Activated naive CD4-positive, alpha-beta T cell treated with anti-CD3 and anti-CD28 coated beads, Interleukin-2, amount 50 U/mL, for 24 hours (primary cell): ENCODE results near the gene FBXO21.
A peak's percentile ranks its signal among the peaks of the same experiment; 100 is the strongest.
"Not testable (repeated sequence)": the region's sequence is repeated elsewhere in the genome, so short reads cannot be mapped to it uniquely, and the experiment has no call there.

Experiments used
- H3K27ac Mint-ChIP-seq: one replicate; pipeline ENCODE4 v1.8.0; 2021; ENCODE audit warnings: mild to moderate bottlenecking, mixed read lengths
- H3K27me3 Mint-ChIP-seq: one replicate; pipeline ENCODE4 v1.8.0; 2021; ENCODE audit warnings: mixed read lengths
- H3K36me3 Mint-ChIP-seq: one replicate; pipeline ENCODE4 v1.8.0; 2021; ENCODE audit warnings: mixed read lengths
- H3K4me1 Mint-ChIP-seq: one replicate; pipeline ENCODE4 v1.8.0; 2021; ENCODE audit warnings: mixed read lengths
- H3K4me3 Mint-ChIP-seq: one replicate; pipeline ENCODE4 v1.8.0; 2021; ENCODE audit warnings: mild to moderate bottlenecking, mixed read lengths
- H3K9me3 Mint-ChIP-seq: one replicate; pipeline ENCODE4 v1.8.0; 2021; ENCODE audit warnings: mixed read lengths

Gene FBXO21

DNA sequence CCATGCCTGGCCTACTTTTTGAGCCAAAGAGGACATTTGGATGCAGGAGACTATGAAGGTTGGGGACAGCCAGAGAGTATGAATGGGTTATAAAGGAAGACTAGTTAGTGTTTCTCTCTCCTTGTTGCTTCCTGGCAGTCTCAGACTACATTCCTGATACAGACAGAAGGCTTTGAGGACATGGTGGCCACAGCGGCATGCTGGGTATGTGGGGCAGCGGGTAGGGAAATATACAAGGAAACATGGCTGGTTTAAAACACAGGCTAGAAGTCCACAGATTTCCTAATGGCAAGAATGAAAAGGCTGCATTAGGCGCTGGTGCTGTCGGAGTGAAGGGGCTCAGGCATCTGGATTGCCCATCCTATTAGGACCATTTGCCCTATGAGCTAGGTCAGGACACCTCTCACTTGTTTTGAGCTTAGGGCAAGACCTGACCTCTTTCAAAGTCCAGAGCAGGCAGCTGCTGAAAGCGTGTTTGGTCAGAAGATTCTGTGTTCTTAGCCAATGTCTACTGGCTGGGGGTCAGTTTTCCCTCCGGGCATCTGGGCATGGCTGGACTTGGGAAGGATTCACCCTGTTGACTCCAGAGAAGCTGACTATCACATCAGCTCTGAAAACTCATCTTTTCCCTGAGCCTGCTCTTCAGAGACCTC is 20.1 kb upstream of the FBXO21 start:
- H3K4me3 Mint-ChIP-seq, result no peak overlapping the region
- peaks cover 8% of the 10 kb centered on the region for H3K27me3 Mint-ChIP-seq
- H3K27ac Mint-ChIP-seq, result no peak overlapping the region
- H3K36me3 Mint-ChIP-seq, result no peaks in the 10 kb centered on the region
- H3K9me3 Mint-ChIP-seq, result no peaks in the 10 kb centered on the region
- no peaks in the 10 kb centered on the region for H3K4me1 Mint-ChIP-seq

DNA sequence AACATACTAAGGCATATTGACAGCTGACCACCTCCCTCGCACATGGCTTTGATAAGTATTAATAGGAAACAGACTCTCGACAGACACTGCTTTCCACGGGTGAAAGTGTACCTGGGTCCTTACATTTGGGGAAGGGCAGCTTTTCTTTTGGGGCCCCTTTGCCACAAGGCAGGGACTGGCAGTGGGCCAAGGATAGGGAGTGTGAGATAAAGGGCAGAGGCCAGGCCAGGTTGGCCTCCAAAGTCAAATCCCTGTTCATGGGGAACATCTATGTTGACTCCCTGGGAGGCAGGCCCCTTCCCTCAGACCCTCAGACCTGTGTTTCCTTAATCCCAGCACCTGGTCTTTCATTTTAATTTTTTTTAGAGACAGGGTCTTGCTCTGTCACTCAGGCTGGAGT is 19.4 kb upstream of the FBXO21 start:
- H3K27me3 Mint-ChIP-seq, result peaks cover 8% of the 10 kb centered on the region
- no peak overlapping the region for H3K27ac Mint-ChIP-seq
- H3K36me3 Mint-ChIP-seq, result no peaks in the 10 kb centered on the region
- no peaks in the 10 kb centered on the region for H3K4me1 Mint-ChIP-seq
- H3K9me3 Mint-ChIP-seq, result no peaks in the 10 kb centered on the region
- H3K4me3 Mint-ChIP-seq, result no peak overlapping the region

DNA sequence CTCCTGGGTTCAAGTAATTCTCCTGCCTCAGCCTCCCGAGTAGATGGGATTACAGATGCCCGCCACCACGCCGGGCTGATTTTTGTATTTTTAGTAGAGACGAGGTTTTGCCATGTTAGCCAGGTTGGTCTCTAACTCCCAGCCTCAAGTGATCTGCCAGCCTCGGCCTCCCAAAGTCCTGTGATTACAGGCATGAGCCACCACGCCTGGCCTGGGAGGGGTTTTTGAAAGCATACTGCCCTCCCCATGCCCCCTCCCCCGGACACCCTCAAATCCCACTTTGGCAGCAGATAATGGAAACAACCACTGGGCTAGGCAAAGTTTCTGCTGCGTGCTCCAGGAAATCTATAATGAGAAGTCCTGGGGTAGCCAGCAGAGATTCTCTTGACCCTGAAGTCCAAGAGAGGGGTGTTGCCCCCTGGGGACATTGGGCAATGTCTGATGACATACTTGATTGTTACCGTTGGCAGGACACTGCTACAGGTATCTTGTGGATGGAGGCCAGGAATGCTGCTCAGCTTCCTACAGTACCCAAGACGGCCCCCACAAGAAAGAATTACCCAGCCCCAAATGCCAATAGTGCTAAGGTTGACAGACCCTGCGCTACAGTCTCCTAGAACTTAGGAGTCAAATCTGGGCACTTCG is 18.7 kb upstream of the FBXO21 start:
- H3K4me3 Mint-ChIP-seq, result no peak overlapping the region
- H3K27ac Mint-ChIP-seq, result no peak overlapping the region

DNA sequence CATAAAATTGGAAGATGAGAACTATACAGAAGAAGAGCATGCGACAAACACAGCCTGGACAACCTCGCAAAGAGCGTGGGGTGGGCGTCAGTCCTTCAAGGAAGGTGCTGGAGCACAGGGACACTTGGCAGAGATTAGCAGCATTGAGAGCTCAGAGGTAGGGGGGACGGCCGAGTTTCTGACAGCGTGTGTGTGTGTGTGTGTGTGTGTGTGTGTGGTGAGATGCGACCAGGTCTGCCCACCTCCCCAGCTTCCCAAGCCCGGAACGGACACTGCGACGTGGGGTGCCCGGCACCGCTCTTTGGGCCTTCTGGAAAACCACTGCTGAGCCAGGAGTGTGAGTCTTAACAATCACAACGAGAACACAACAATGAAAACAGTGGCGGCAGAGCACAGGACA is 17.9 kb upstream of the FBXO21 start:
- no peak overlapping the region for H3K27ac Mint-ChIP-seq
- no peaks in the 10 kb centered on the region for H3K9me3 Mint-ChIP-seq
- peaks cover 8% of the 10 kb centered on the region for H3K27me3 Mint-ChIP-seq
- no peaks in the 10 kb centered on the region for H3K4me1 Mint-ChIP-seq
- no peak overlapping the region for H3K4me3 Mint-ChIP-seq
- no peaks in the 10 kb centered on the region for H3K36me3 Mint-ChIP-seq

More for the DNA sequence above, 18.7 kb upstream of the FBXO21 start:
- Mint-ChIP-seq H3K27me3 (peaks cover 8% of the 10 kb centered on the region), H3K9me3 (no peaks in the 10 kb centered on the region), H3K36me3 (no peaks in the 10 kb centered on the region), H3K4me1 (no peaks in the 10 kb centered on the region)

DNA sequence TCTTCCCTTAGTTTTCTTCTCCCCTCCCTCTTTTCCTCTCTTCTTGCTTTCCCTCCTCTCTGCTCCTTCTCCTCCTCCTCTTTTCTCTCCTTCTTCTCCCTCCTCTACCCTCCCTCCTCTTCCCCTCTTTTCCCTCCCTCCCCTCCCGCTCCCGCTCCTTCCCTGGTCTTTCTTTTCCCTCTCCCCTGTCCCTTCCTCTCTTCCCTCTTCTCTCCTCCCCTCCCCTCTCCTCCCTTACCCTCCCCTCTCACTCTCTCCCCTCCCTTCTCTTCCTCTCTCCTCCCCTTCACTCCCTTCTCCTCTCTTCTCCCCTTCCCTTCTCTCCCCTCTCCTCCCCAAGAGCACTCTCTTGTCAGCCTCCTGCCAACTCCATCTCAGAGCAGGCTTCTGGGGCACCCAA is 17.4 kb upstream of the FBXO21 start:
- Mint-ChIP-seq H3K36me3 (no peaks in the 10 kb centered on the region), H3K4me1 (no peaks in the 10 kb centered on the region), H3K4me3 (no peak overlapping the region), H3K27ac (no peak overlapping the region), H3K27me3 (peaks cover 8% of the 10 kb centered on the region), H3K9me3 (no peaks in the 10 kb centered on the region)

DNA sequence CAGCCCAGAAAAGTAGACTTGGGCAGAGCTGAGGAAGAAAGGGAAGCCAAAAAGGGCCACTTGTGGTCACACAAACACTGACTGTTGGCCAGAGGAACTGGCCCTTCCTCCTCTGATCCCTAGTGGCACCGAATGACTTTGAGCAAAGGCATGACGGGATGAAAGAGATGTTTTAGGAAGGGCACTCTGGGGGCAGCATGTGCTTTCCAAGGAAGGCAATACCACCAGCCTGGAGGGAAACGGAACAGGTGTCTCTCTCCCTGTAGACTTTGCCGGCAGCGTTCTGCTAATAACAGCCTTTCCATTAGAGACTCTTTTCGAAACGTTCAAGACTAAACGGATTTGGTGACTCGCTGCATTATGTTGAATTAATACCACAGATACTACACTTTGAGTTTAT is 12.3 kb upstream of the FBXO21 start:
- no peaks in the 10 kb centered on the region for H3K36me3 Mint-ChIP-seq
- H3K27me3 Mint-ChIP-seq, result peaks cover 3% of the 10 kb centered on the region
- no peaks in the 10 kb centered on the region for H3K4me1 Mint-ChIP-seq
- H3K4me3 Mint-ChIP-seq, result no peak overlapping the region
- H3K27ac Mint-ChIP-seq, result no peak overlapping the region
- no peaks in the 10 kb centered on the region for H3K9me3 Mint-ChIP-seq

DNA sequence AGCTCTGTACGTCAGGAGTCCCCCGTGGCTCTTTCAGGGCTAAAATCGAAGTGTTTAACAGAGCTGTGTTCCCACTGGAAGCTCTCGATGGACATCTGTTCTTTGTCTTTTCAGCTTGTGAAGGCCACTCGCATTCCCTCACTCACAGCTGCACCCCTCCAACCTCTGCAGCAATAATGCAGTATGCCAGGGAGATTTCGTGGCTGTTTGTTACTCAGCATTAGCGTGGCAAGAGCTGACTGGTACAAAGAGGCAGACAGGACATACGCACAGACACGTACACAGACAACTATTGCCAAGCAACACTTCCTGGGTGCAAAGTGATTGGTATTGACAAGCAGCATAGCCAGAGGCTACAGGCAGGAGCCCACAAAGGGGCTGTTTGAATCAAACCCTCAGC is 11.8 kb upstream of the FBXO21 start:
- peaks cover 3% of the 10 kb centered on the region for H3K27me3 Mint-ChIP-seq
- no peak overlapping the region for H3K27ac Mint-ChIP-seq
- no peaks in the 10 kb centered on the region for H3K36me3 Mint-ChIP-seq
- no peak overlapping the region for H3K4me3 Mint-ChIP-seq
- H3K4me1 Mint-ChIP-seq, result no peaks in the 10 kb centered on the region
- no peaks in the 10 kb centered on the region for H3K9me3 Mint-ChIP-seq

DNA sequence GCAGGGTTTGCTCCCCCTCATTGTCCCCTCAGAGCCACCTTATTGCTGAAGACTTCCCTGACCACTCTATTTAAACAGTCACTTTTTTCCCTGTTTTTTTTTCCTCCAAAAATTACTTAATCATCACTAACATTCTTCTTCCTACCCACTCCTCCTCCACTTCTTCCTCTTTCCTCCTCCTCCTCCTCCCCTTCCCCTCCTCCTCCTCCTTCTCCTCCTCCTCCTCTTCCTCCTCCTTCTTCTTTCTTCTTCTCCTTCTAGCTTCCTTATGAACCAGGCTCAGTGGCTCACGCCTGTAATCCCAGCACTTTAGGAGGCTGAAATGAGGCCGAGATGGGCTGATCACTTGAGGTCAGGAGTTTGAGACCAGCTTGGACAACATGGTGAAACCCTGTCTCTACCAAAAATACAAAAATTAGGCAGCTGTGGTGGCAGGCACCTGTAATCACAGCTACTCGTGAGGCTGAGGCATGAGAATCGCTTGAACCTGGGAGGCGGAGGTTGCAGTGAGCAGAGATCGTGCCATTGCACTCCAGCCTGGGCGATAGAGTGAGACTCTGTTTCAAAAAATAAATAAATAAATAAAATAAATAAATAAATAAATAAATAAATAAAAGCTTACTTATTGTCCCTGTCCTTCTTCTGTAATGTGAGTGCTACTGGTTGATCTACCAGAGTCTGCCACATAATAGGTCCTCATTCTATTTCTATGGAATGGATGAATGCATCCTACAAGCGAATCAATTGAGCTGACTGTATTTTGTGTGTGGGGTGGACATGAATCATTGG is 9.9 kb upstream of the FBXO21 start:
- H3K4me1 Mint-ChIP-seq, H3K36me3 Mint-ChIP-seq, H3K4me3 Mint-ChIP-seq, H3K27ac Mint-ChIP-seq, H3K27me3 Mint-ChIP-seq, H3K9me3 Mint-ChIP-seq: not testable (repeated sequence)

DNA sequence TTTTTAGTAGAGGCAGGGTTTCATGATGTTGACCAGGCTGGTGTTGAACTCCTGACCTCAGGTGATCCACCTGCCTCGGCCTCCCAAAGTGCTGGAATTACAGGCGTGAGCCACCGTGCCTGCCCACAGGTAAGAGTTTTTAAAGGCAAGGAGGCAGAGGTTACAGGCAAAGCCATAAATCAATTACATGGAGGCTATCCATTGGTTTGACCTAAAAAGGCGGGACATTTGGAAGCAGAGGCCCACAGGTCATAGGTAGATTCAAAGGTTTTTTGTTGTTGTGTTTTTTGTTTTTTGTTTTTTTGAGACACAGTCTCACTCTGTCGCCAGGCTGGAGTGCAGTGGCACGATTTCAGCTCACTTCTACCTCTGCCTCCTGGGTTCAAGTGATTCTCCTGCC is 6.1 kb upstream of the FBXO21 start:
- H3K4me3 Mint-ChIP-seq, H3K36me3 Mint-ChIP-seq, H3K27me3 Mint-ChIP-seq, H3K27ac Mint-ChIP-seq, H3K9me3 Mint-ChIP-seq: not testable (repeated sequence)
- peaks cover 10% of the 10 kb centered on the region for H3K4me1 Mint-ChIP-seq

DNA sequence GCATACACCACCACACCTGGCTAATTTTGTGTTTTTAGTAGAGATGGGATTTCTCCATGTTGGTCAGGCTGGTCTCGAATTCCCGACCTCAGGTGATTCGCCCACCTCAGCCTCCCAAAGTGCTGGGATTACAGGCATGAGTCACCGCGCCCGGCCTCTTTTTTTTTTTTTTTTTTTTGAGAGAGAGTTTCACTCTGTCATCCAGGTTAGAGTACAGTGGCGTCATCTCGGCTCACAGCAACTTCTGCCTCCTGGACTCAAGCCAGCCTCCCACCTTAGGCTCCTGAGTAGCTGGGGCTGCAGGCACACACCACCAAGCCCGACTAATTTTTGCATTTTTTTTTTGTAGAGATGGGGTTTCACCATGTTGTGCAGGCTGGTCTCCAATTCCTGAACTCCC is 4.8 kb upstream of the FBXO21 start:
- not testable (repeated sequence) for H3K9me3 Mint-ChIP-seq, H3K27me3 Mint-ChIP-seq, H3K4me3 Mint-ChIP-seq, H3K27ac Mint-ChIP-seq, H3K36me3 Mint-ChIP-seq
- H3K4me1 Mint-ChIP-seq, result peaks cover 12% of the 10 kb centered on the region

DNA sequence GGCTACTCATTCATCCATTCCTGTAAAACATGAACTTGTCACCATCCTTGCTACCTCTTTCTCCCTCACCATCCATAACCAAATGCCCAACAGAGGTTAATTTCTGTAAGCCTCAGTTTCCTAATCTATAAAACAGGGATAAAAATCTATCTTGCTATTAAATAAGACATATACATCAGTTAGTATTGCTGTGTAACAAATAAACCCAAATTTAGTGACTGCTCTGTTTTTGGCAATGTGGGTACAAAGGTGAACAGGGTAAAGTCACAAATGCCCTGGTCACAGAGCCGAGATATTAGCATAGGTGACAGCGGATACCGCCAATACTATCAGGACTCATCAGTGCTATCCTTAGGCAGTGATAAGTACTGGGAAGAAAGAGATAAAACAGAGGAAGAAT is 3.6 kb upstream of the FBXO21 start:
- Mint-ChIP-seq H3K9me3 (no peaks in the 10 kb centered on the region), H3K27me3 (no peaks in the 10 kb centered on the region), H3K36me3 (peaks cover under 1% of the 10 kb centered on the region), H3K27ac (peak overlapping the region; percentile 72), H3K4me3 (no peak overlapping the region), H3K4me1 (peaks cover 20% of the 10 kb centered on the region)

DNA sequence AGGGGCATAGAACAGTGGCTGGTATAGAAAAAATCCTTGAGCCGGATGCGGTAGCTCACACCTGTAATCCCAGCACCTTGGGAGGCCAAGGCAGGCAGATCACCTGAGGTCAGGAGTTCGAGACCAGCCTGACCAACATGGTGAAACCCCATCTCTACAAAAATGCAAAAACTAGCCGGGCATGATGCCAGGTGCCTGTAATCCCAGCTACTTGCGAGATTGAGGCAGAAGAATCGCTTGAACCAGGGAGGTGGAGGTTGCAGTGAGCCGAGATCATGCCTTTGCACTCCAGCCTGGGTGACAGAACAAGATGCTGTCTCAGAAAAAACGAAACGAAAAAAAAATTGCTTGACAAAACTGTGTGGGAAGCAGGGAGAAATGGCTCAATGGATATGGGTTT is 2.3 kb upstream of the FBXO21 start:
- H3K4me1 Mint-ChIP-seq, result peaks cover 32% of the 10 kb centered on the region
- H3K4me3 Mint-ChIP-seq, H3K27ac Mint-ChIP-seq, H3K27me3 Mint-ChIP-seq, H3K9me3 Mint-ChIP-seq, H3K36me3 Mint-ChIP-seq: not testable (repeated sequence)

DNA sequence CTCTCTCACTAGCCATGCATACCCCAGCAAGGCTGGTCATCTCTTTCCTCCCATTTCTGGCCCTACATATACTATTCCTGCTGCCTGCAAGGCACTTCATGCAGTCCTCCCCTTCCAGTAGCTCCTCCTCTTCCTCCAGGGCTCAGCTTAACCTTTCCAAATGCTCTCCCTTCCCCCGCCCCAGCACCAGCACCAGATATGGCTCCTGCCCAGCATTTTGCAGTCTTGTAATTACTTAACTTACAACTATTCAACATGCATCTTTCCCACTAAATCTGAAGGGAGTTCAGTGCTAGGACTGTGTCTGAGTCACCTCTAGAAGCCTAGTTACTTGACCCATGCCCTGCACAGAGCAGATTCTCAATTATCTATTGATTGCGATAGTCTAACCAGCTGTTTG is 1.8 kb upstream of the FBXO21 start:
- Mint-ChIP-seq H3K36me3 (peaks cover 5% of the 10 kb centered on the region), H3K27ac (no peak overlapping the region), H3K27me3 (no peaks in the 10 kb centered on the region), H3K4me1 (peaks cover 35% of the 10 kb centered on the region), H3K4me3 (peak overlapping the region; percentile 96), H3K9me3 (no peaks in the 10 kb centered on the region)

DNA sequence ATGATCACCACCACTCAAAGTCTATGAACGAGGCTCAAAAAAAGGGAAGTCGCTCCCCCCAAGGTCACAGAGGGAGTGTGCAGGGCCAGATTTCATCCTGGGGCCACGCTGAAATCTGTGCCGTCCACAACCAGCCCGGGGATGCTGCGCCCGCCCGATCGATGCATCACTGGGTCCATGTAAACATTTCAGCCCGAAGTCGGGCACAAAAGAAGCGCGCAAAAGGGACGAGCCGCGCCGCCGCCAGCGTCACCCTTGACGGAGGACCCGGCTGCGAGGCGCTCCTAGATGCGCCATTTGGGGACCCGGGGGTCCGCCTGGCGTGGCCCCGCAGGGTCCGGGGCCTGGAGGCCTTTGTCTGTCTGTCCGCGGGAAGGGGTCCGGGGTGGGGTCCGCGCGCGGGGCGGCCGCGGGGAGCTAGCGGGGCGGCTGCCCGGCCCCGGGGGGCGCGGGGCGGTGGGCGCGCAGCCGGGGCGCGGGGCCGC is 503 bp downstream of the FBXO21 start:
- Mint-ChIP-seq H3K27me3 (no peaks in the 10 kb centered on the region), H3K27ac (peak overlapping the region; percentile 42), H3K4me1 (peaks cover 40% of the 10 kb centered on the region), H3K9me3 (no peaks in the 10 kb centered on the region), H3K36me3 (peaks cover 10% of the 10 kb centered on the region), H3K4me3 (peak overlapping the region; percentile 96)

DNA sequence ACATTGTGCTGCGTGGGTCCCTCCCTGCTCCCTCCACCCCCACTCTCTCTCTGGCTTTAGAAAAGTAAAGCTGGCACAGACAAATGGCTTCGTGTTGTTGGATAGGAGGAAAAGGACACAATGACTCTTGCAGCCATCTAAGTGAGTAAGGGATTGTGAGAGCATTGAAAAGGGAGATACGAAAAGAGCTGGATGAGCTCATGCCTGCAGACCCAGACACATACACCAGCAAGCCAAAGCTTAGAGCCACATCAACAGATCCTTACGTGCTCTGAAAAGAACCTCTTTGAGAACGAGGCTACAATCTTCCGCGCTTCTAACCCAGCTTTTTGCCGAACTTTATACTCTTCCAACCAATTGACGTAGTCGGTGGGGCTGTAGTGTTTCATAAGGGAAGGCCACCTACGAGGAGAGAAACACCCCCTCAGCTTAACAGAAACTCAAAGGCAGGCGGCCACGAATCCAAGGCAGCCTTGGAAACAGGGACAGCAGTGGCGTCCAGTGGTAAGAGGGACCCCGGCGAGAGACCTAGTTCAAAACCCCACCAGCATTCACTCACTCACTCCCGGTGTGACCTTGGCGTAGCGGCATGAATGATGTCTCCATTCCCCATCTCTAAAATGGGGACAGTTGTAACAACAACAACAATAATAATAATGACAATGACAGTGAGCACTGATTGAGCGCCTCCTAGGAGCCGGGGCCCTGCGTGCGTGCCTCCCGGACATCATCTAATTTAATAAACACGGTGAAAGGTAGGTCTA is 1.1 kb downstream of the FBXO21 start:
- H3K27me3 Mint-ChIP-seq, result no peaks in the 10 kb centered on the region
- H3K27ac Mint-ChIP-seq, result peak overlapping the region; percentile 55
- peaks cover 42% of the 10 kb centered on the region for H3K4me1 Mint-ChIP-seq

More for the DNA sequence above, 1.1 kb downstream of the FBXO21 start:
- no peaks in the 10 kb centered on the region for H3K9me3 Mint-ChIP-seq
- H3K36me3 Mint-ChIP-seq, result peaks cover 13% of the 10 kb centered on the region
- peak overlapping the region; percentile 96 for H3K4me3 Mint-ChIP-seq
